SK-N-SH (cell line): ENCODE results near the gene VRK2. TPM values are rescaled to one million over a fixed set of nuclear protein-coding genes. Genes with fewer than 3 reads are reported as not detected.
"Not testable (repeated sequence)": the region's sequence is repeated elsewhere in the genome, so short reads cannot be mapped to it uniquely, and the experiment has no call there.

ENCODE experiments used
- CTCF ChIA-PET: fragments of 300-600, 350-600 bp; formaldehyde crosslinking; extraction: SDS; loops from one replicate; lab custom pipeline; 2021; lab: Yijun Ruan, JAX
- POLR2A ChIA-PET: fragments of 350-600 bp; sonication (Branson Sonifier 250); formaldehyde crosslinking; extraction: SDS; loops from one replicate; lab custom pipeline; 2020; ENCODE audit warnings: antibody characterized with exemption, inconsistent platforms; lab: Yijun Ruan, JAX
- DNase-seq: peaks from one replicate; pipeline ENCODE4 v3.0.0; 2012
- H2AFZ ChIP-seq: fragments of 200-600 bp; sonication (generic); 2 replicates; pipeline ENCODE4 v1.8.1; 2016; ENCODE audit warnings: antibody characterized with exemption, mild to moderate bottlenecking, low read depth
- H3F3A ChIP-seq: fragments of 200-600 bp; sonication (generic); replicated peaks from 2 replicates; pipeline ENCODE3; 2016; ENCODE audit warnings: antibody characterized with exemption, mild to moderate bottlenecking; ENCODE audit not compliant: insufficient read depth
- H3K27ac ChIP-seq, 2 experiments: fragments of 200-500 bp in 1 of 2; fragments of 200-600 bp in 1 of 2; sonication (Bioruptor generic) in 1 of 2; sonication (generic), shearing (Covaris generic) in 1 of 2; 2 replicates each; pipeline versions ENCODE4 v1.5.1 to v1.6.1; 2014 to 2016; ENCODE audit warnings: low read depth in 2 of 2, inconsistent platforms in 1 of 2, low read length in 1 of 2, mild to moderate bottlenecking in 1 of 2, mixed read lengths in 1 of 2
- H3K27me3 ChIP-seq: fragments of 200-600 bp; sonication (generic), shearing (Covaris generic); 2 replicates; pipeline ENCODE4 v1.6.1; 2016; ENCODE audit warnings: mixed run types; ENCODE audit not compliant: insufficient read depth
- H3K36me3 ChIP-seq, 2 experiments: fragments of 200-500 bp in 1 of 2; fragments of 200-600 bp in 1 of 2; sonication (Bioruptor generic) in 1 of 2; sonication (generic) in 1 of 2; replicated peaks in 1 of 2; 2 replicates each; pipeline versions ENCODE3 to v1.5.1; 2014 to 2016; ENCODE audit warnings: low read length in 1 of 2, mild to moderate bottlenecking in 1 of 2; ENCODE audit not compliant: insufficient read depth in 2 of 2, control insufficient read depth in 1 of 2
- H3K4me1 ChIP-seq, 2 experiments: fragments of 200-500 bp in 1 of 2; fragments of 200-600 bp in 1 of 2; sonication (Bioruptor generic) in 1 of 2; sonication (generic), shearing (Covaris generic) in 1 of 2; 2 replicates each; pipeline versions ENCODE4 v1.5.1 to v1.6.1; 2014 to 2016; ENCODE audit warnings: low read depth in 1 of 2, low read length in 1 of 2, mixed run types in 1 of 2; ENCODE audit not compliant: insufficient read depth in 2 of 2, control insufficient read depth in 1 of 2
- H3K4me2 ChIP-seq: fragments of 200-600 bp; sonication (generic), shearing (Covaris generic); 2 replicates; pipeline ENCODE4 v1.6.1; 2017; ENCODE audit warnings: mixed run types
- H3K4me3 ChIP-seq, 2 experiments: fragments of 200-500 bp in 1 of 2; fragments of 200-600 bp in 1 of 2; sonication (Bioruptor generic) in 1 of 2; sonication (generic), shearing (Covaris generic) in 1 of 2; 2 replicates each; pipeline versions ENCODE4 v1.5.1 to v1.8.1; 2014 to 2016; ENCODE audit warnings: low read depth in 2 of 2, inconsistent platforms in 1 of 2, low read length in 1 of 2, mild to moderate bottlenecking in 1 of 2, mixed read lengths in 1 of 2, moderate library complexity in 1 of 2
- H3K79me2 ChIP-seq: fragments of 200-600 bp; sonication (generic); 2 replicates; pipeline ENCODE4 v1.8.1; 2017; ENCODE audit warnings: mild to moderate bottlenecking; ENCODE audit not compliant: insufficient read depth
- H3K9ac ChIP-seq: fragments of 200-600 bp; sonication (generic); 2 replicates; pipeline ENCODE4 v1.6.1; 2017; ENCODE audit warnings: mixed run types
- H3K9me2 ChIP-seq: fragments of 200-600 bp; sonication (generic); 2 replicates; pipeline ENCODE4 v1.6.1; 2017; ENCODE audit warnings: mixed run types
- H3K9me3 ChIP-seq: fragments of 200-600 bp; sonication (generic); 2 replicates; pipeline ENCODE4 v1.6.1; 2017; ENCODE audit warnings: mixed run types, mild to moderate bottlenecking, moderate library complexity
- H4K20me1 ChIP-seq: fragments of 200-600 bp; sonication (generic); 2 replicates; pipeline ENCODE4 v1.6.1; 2017; ENCODE audit warnings: mild to moderate bottlenecking, mixed run types; ENCODE audit not compliant: insufficient read depth
- CHD2 ChIP-seq: fragments of 150-350 bp; IDR thresholded peaks from 2 replicates; pipeline ENCODE4 v1.6.1; 2018; ENCODE audit warnings: low read length; ENCODE audit not compliant: partially characterized antibody
- EP300 ChIP-seq, 2 experiments: IDR thresholded peaks; 2 replicates each; pipeline versions ENCODE4 v1.4.0 to v1.6.1; 2012; ENCODE audit warnings: borderline replicate concordance in 1 of 2, low read depth in 1 of 2, low read length in 1 of 2
- EZH2phosphoT487 ChIP-seq: fragments of 200-600 bp; sonication (generic); IDR thresholded peaks from 2 replicates; pipeline ENCODE4 v1.6.1; 2017; ENCODE audit warnings: low read depth, mixed run types, mild to moderate bottlenecking, antibody characterized with exemption, moderate library complexity, borderline replicate concordance
- FOXJ3 ChIP-seq: sonication (generic); formaldehyde crosslinking; IDR thresholded peaks from 2 replicates; pipeline ENCODE4 v1.5.1; 2020; ENCODE audit warnings: mild to moderate bottlenecking, missing genetic modification reagents
- JUND ChIP-seq: IDR thresholded peaks from 2 replicates; pipeline ENCODE4 v1.4.0; 2012
- MEF2A ChIP-seq: IDR thresholded peaks from 2 replicates; pipeline ENCODE4 v1.4.0; 2012; ENCODE audit warnings: low read depth, borderline replicate concordance
- NFIC ChIP-seq: IDR thresholded peaks from 2 replicates; pipeline ENCODE4 v1.4.0; 2012; ENCODE audit warnings: borderline replicate concordance
- NRF1 ChIP-seq: IDR thresholded peaks from 2 replicates; pipeline ENCODE4 v1.6.1; 2012; ENCODE audit warnings: low read depth, mild to moderate bottlenecking, low read length
- RAD21 ChIP-seq: IDR thresholded peaks from 2 replicates; pipeline ENCODE4 v1.6.1; 2012; ENCODE audit warnings: mild to moderate bottlenecking, low read length
- RFX5 ChIP-seq: IDR thresholded peaks from 2 replicates; pipeline ENCODE4 v1.6.1; 2012; ENCODE audit warnings: mild to moderate bottlenecking, improper control_type of control experiment, low read length
- RXRA ChIP-seq: IDR thresholded peaks from 2 replicates; pipeline ENCODE4 v1.4.0; 2012; ENCODE audit warnings: low read depth, mild to moderate bottlenecking, borderline replicate concordance
- SMC3 ChIP-seq: IDR thresholded peaks from 2 replicates; pipeline ENCODE4 v1.6.1; 2012; ENCODE audit warnings: low read depth, low read length, improper control_type of control experiment
- TAF1 ChIP-seq: IDR thresholded peaks from 2 replicates; pipeline ENCODE4 v1.6.1; 2012; ENCODE audit warnings: low read depth, mild to moderate bottlenecking, low read length, moderate library complexity, borderline replicate concordance
- TEAD4 ChIP-seq: IDR thresholded peaks from 2 replicates; pipeline ENCODE4 v1.4.0; 2012; ENCODE audit warnings: mild to moderate bottlenecking, borderline replicate concordance; ENCODE audit not compliant: insufficient read depth
- WGBS: methylation state at CpG from one replicate; pipeline ENCODE4 v1.1.6; 2017; ENCODE audit warnings: low lambda C conversion rate; 5-methylcytosine and 5-hydroxymethylcytosine counted together
- polyA plus RNA-seq, 3 experiments: library from polyadenylated mRNA; depleted of rRNA; stranded (reverse); fragments of >200 nt; gene quantifications; 2 replicates each; pipeline ENCODE4 v1.2.3, GENCODE V29; 2012
- TF ChIP-seq, protein P1 (sequence below): fragments of 150-350 bp; IDR thresholded peaks from 2 replicates; pipeline ENCODE4 v1.6.1; 2017; ENCODE audit warnings: antibody characterized with exemption, low read length, low read depth, borderline replicate concordance
- TF ChIP-seq, protein P2 (sequence below): IDR thresholded peaks from 2 replicates; pipeline ENCODE4; 2012
- TF ChIP-seq, protein P3 (sequence below): IDR thresholded peaks from 2 replicates; pipeline ENCODE4 v1.4.0; 2012; ENCODE audit warnings: low read depth, borderline replicate concordance
- TF ChIP-seq, protein P4 (sequence below): IDR thresholded peaks from 2 replicates; pipeline ENCODE4 v1.4.0; 2012; ENCODE audit warnings: low read depth, borderline replicate concordance

The VRK2 gene
- polyA plus RNA-seq, 1 of the 3 experiments (the other 2 are of a cell fraction) = not detected

DNA sequence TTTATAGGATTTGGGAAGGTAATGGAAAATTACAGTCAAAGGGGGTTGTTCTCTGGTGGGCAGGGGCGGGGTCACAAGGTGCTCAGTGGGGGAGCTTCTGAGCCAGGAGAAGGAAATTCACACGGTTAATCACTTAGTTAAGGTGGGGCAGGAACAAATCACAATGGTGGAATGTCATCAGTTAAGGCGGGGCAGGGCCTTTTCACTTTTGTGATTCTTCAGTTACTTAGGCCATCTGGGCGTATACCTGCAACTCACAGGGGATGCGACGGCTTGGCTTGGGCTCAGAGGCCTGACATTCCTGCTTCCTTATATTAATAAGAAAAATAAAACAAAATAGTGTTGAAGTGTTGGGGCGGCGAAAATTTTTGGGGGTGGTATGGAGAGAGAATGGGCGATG is 67.0 kb downstream of the VRK2 start:
- H3K4me3 ChIP-seq, H3K4me1 ChIP-seq, POLR2A ChIA-PET, H3K27me3 ChIP-seq, H4K20me1 ChIP-seq, H3K36me3 ChIP-seq, DNase-seq, CTCF ChIA-PET, H3K9me2 ChIP-seq, H3F3A ChIP-seq, H2AFZ ChIP-seq, H3K4me2 ChIP-seq, H3K9ac ChIP-seq, H3K79me2 ChIP-seq, H3K27ac ChIP-seq, H3K9me3 ChIP-seq: not testable (repeated sequence)
- 78% methylated on average over 9 of the region's 9 CpGs for WGBS

DNA sequence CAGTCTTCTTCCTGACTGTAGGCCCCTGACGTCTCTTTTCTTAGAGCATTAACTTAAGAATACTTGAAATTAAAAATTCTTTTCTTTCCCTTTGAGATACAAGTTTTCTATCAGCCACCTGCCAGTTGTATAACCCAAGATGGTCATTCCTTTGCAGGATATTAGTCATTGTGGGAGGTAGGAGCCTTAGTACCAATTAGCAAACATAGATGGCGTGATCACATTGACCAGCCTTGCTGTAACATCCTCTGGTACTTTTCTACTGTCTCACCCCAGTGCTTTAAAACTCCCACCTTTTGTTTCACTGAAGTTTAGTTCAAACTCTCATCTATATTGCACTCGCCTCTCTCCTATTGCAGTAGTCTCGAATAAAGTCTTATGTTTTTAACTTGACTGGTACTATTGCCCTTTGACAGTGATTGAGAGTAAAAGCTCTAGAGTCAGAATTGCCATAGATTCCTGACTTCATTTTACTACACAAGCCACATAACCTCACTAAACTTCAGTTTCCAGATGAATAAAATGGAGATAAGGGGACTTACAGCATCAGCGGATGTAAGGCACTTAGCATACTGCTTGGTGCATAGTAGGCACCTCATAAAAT is 74.1 kb downstream of the VRK2 start:
- no peaks in the 10 kb centered on the region for H3K36me3 ChIP-seq
- CTCF ChIA-PET = interaction anchor here (0.8 to 1.2 kb wide), 4 partner anchors 8 to 215 kb away, joined by 3 read pairs; no protein-coding TSS in a partner anchor
- H3K9ac ChIP-seq = no peak overlapping the region
- H3F3A ChIP-seq = no peaks in the 10 kb centered on the region
- no peak overlapping the region for H3K4me3 ChIP-seq
- no peaks in the 10 kb centered on the region for H3K79me2 ChIP-seq
- no peaks in the 10 kb centered on the region for H3K9me3 ChIP-seq
- H3K4me2 ChIP-seq = no peak overlapping the region
- no peaks in the 10 kb centered on the region for H3K4me1 ChIP-seq
- no peak overlapping the region for H3K27ac ChIP-seq
- POLR2A ChIA-PET = no interaction called here
- H4K20me1 ChIP-seq = no peaks in the 10 kb centered on the region
- no peaks in the 10 kb centered on the region for H3K27me3 ChIP-seq
- WGBS = 76% methylated on average over 5 of the region's 5 CpGs
- TF ChIP-seq, protein P1, sequence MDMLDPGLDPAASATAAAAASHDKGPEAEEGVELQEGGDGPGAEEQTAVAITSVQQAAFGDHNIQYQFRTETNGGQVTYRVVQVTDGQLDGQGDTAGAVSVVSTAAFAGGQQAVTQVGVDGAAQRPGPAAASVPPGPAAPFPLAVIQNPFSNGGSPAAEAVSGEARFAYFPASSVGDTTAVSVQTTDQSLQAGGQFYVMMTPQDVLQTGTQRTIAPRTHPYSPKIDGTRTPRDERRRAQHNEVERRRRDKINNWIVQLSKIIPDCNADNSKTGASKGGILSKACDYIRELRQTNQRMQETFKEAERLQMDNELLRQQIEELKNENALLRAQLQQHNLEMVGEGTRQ = no peak
- TF ChIP-seq NFIC (no peak), FOXJ3 (CRISPR knock-in tag) (no peak), RXRA (no peak), NRF1 (no peak), RAD21 (no peak), TEAD4 (no peak), EZH2phosphoT487 (no peak), MEF2A (no peak), TAF1 (no peak), CHD2 (no peak), SMC3 (no peak), RFX5 (no peak), JUND (no peak), EP300 (IDR thresholded peaks at IDR 0.05; ENCODE audit: borderline replicate concordance in 1 of 2, low read depth in 1 of 2, low read length in 1 of 2) (no peak)
- TF ChIP-seq, protein P2, sequence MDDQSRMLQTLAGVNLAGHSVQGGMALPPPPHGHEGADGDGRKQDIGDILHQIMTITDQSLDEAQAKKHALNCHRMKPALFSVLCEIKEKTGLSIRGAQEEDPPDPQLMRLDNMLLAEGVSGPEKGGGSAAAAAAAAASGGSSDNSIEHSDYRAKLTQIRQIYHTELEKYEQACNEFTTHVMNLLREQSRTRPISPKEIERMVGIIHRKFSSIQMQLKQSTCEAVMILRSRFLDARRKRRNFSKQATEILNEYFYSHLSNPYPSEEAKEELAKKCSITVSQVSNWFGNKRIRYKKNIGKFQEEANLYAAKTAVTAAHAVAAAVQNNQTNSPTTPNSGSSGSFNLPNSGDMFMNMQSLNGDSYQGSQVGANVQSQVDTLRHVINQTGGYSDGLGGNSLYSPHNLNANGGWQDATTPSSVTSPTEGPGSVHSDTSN = no peak
- TF ChIP-seq, protein P3, sequence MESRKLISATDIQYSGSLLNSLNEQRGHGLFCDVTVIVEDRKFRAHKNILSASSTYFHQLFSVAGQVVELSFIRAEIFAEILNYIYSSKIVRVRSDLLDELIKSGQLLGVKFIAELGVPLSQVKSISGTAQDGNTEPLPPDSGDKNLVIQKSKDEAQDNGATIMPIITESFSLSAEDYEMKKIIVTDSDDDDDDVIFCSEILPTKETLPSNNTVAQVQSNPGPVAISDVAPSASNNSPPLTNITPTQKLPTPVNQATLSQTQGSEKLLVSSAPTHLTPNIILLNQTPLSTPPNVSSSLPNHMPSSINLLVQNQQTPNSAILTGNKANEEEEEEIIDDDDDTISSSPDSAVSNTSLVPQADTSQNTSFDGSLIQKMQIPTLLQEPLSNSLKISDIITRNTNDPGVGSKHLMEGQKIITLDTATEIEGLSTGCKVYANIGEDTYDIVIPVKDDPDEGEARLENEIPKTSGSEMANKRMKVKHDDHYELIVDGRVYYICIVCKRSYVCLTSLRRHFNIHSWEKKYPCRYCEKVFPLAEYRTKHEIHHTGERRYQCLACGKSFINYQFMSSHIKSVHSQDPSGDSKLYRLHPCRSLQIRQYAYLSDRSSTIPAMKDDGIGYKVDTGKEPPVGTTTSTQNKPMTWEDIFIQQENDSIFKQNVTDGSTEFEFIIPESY = no peak
- TF ChIP-seq, protein P4, sequence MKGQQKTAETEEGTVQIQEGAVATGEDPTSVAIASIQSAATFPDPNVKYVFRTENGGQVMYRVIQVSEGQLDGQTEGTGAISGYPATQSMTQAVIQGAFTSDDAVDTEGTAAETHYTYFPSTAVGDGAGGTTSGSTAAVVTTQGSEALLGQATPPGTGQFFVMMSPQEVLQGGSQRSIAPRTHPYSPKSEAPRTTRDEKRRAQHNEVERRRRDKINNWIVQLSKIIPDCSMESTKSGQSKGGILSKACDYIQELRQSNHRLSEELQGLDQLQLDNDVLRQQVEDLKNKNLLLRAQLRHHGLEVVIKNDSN = no peak
- no peak for DNase-seq
- H3K9me2 ChIP-seq = no peaks in the 10 kb centered on the region
- H2AFZ ChIP-seq = no peak overlapping the region
